Measurements from ENCODE around the gene LRRC3. TPM values are rescaled to one million over a fixed set of nuclear protein-coding genes. Genes with fewer than 3 reads are reported as not detected.

LRRC3 gene
- total and polyA plus RNA-seq, 4 donors = 1.4 to 3.6 (median 2.4) TPM

- no peak for TF ChIP-seq CTCF (IDR thresholded peaks at IDR 0.05; ENCODE audit: control extremely low read depth, extremely low read depth)
- WGBS, 2 donors = 80 to 94% methylated on average over 11 to 14 of the region's 14 CpGs
- H3K36me3 ChIP-seq (ENCODE audit: control insufficient read depth in 4 of 4, insufficient read depth in 4 of 4, low read length in 4 of 4) = no peaks in the 10 kb centered on the region
These were observed 34.7 kb upstream of the LRRC3 start for GRCh38 chr21:44420416-44421205.

DNA sequence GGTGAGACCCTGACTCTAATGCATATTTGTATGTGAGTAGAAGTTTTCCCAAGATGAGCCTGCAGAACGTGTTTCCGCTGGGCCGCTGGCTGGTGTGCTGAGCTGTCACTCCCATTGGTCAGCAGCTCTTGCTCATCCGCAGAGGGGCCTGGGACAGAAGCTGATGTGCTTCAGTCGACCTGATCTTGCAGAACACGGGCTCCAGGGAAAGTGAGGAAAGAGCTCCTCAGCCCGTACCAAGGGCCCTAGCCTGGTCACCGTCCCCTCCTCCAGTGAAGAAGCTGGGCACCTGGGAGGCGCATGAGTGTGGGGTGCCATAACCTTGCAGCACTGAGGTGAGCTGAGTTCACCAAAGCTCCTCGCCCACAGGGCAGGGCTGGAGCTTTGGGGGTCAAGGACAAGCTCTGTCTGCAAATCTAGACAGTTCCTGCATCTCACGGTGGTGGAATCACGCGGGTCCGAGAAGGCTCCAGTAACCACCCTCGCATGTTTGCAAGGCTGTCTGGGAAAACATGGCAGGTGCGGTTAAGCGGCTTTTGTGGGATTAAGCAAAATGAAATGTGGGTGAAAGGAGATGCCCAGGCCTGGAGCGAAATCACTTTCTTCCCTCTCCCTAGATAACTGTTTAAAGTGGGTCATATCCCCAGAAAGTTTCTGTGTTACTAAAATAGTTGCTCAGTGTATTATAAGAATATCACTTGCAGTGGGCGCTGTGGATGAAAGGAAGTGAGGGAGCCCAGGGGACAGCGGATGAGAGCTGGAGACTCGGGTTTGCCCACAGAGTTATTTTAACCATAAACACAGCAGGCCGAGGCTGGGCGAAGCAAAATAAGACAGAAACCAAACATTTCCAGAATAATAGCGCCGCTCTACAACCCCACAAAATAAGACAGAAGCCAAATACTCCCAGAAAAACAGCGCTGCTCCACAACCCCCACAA, 33.1 kb upstream of the LRRC3 start:
- Histone ChIP-seq H3K36me3 (ENCODE audit: control insufficient read depth in 4 of 4, insufficient read depth in 4 of 4, low read length in 4 of 4) (no peaks in the 10 kb centered on the region), H3K4me1 (ENCODE audit: control insufficient read depth in 5 of 5, insufficient read depth in 5 of 5, low read length in 5 of 5) (no peaks in the 10 kb centered on the region), H3K27me3 (ENCODE audit: control insufficient read depth in 3 of 3, insufficient read depth in 3 of 3, low read length in 2 of 3) (no peaks in the 10 kb centered on the region), H3K9me3 (ENCODE audit: control insufficient read depth in 4 of 4, insufficient read depth in 3 of 4, low read length in 3 of 4) (peaks cover 0 to 6% (median 0%) of the 10 kb centered on the region in 4 donors), H3K27ac (ENCODE audit: low read depth in 1 of 2, low read length in 1 of 2) (no peak overlapping the region), H3K4me3 (no peak overlapping the region), H3K9ac (ENCODE audit: insufficient read depth in 1 of 2, low read length in 2 of 2) (no peak overlapping the region)
- DNase-seq = peak in 1 of 3 donors; percentile 9
- no peak for TF ChIP-seq CTCF (IDR thresholded peaks at IDR 0.05; ENCODE audit: control extremely low read depth, extremely low read depth)
- WGBS, 2 donors = 84 to 92% methylated on average over 25 of the region's 26 CpGs
- no peak for ATAC-seq (ENCODE audit: insufficient read depth, low FRiP score)

More at GRCh38 chr21:44420416-44421205, 34.7 kb upstream of the LRRC3 start:
- no peak for ATAC-seq (ENCODE audit: insufficient read depth, low FRiP score)
- Histone ChIP-seq H3K9ac (ENCODE audit: insufficient read depth in 1 of 2, low read length in 2 of 2) (no peak overlapping the region), H3K4me3 (no peak overlapping the region), H3K27me3 (ENCODE audit: control insufficient read depth in 3 of 3, insufficient read depth in 3 of 3, low read length in 2 of 3) (no peaks in the 10 kb centered on the region), H3K4me1 (ENCODE audit: control insufficient read depth in 5 of 5, insufficient read depth in 5 of 5, low read length in 5 of 5) (no peaks in the 10 kb centered on the region), H3K9me3 (ENCODE audit: control insufficient read depth in 4 of 4, insufficient read depth in 3 of 4, low read length in 3 of 4) (peaks cover 0 to 6% (median 0%) of the 10 kb centered on the region in 4 donors), H3K27ac (ENCODE audit: low read depth in 1 of 2, low read length in 1 of 2) (no peak overlapping the region)
- DNase-seq = no peak

DNA sequence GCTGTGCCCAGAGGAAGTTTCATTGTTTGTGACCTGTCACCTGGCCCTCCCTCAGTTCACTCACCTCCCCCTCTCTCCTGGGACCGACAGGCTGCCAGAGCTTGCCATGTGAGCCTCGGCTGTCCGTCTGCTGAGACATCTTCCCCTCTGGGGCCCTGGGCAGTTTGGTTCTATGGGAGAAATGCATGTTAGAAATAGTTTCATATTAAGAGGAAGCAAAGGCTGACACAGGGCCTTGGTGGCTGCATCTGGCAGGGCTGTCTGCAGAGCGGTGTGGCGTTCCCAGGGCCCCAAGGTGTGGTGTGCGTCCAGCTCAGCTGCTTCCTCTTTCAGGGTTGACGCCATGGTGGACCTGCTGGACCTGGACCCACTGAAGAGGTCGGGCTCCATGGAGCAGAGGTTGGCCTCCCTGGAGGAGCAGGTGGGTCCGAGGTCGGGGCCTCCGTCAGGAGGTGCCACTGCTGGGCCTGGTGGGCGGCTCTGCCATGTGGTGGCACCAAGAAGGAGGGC, 31.9 kb upstream of the LRRC3 start:
- DNase-seq (no peak), ATAC-seq (ENCODE audit: insufficient read depth, low FRiP score) (no peak)
- H3K4me1 ChIP-seq (ENCODE audit: control insufficient read depth in 5 of 5, insufficient read depth in 5 of 5, low read length in 5 of 5) = no peaks in the 10 kb centered on the region
- no peak overlapping the region for H3K9ac ChIP-seq (ENCODE audit: insufficient read depth in 1 of 2, low read length in 2 of 2)
- WGBS, 2 donors = 81 to 89% methylated on average over 12 of the region's 12 CpGs
- H3K27me3 ChIP-seq (ENCODE audit: control insufficient read depth in 3 of 3, insufficient read depth in 3 of 3, low read length in 2 of 3) = no peaks in the 10 kb centered on the region
- H3K9me3 ChIP-seq (ENCODE audit: control insufficient read depth in 4 of 4, insufficient read depth in 3 of 4, low read length in 3 of 4) = peaks cover 0 to 6% (median 0%) of the 10 kb centered on the region in 4 donors
- no peaks in the 10 kb centered on the region for H3K36me3 ChIP-seq (ENCODE audit: control insufficient read depth in 4 of 4, insufficient read depth in 4 of 4, low read length in 4 of 4)
- no peak overlapping the region for H3K4me3 ChIP-seq
- H3K27ac ChIP-seq (ENCODE audit: low read depth in 1 of 2, low read length in 1 of 2) = no peak overlapping the region
- no peak for TF ChIP-seq CTCF (IDR thresholded peaks at IDR 0.05; ENCODE audit: control extremely low read depth, extremely low read depth)

Measured in lung (tissue), 12 donors.